Measurements from ENCODE around the gene ATAD3C.
"Not testable (repeated sequence)": the region's sequence is repeated elsewhere in the genome, so short reads cannot be mapped to it uniquely, and the experiment has no call there.

The ATAD3C gene

GRCh38 chr1:1516923-1517322 lies 67.4 kb downstream of the ATAD3C start:
- H3K9me3 ChIP-seq (ENCODE audit: severe bottlenecking); H3K27me3 ChIP-seq (ENCODE audit: insufficient read depth, low read depth, severe bottlenecking); DNase-seq; H3K27ac ChIP-seq; H3K4me3 ChIP-seq (ENCODE audit: low read depth, low read length): not testable (repeated sequence)
- peaks cover 42% of the 10 kb centered on the region for H3K36me3 ChIP-seq

GRCh38 chr1:1517973-1518620 lies 68.6 kb downstream of the ATAD3C start:
- H3K27ac ChIP-seq = no peak overlapping the region
- H3K4me3 ChIP-seq (ENCODE audit: low read depth, low read length) = no peak overlapping the region
- H3K9me3 ChIP-seq (ENCODE audit: severe bottlenecking) = no peaks in the 10 kb centered on the region
- no peak for TF ChIP-seq CTCF (IDR thresholded peaks at IDR 0.05; ENCODE audit: low read depth, low read length)
- DNase-seq = no peak
- H3K36me3 ChIP-seq = peaks cover 47% of the 10 kb centered on the region
- H3K27me3 ChIP-seq (ENCODE audit: insufficient read depth, low read depth, severe bottlenecking) = no peaks in the 10 kb centered on the region

- not testable (repeated sequence) for DNase-seq; H3K4me3 ChIP-seq (ENCODE audit: low read depth, low read length); H3K9me3 ChIP-seq (ENCODE audit: severe bottlenecking); H3K27me3 ChIP-seq (ENCODE audit: insufficient read depth, low read depth, severe bottlenecking); H3K27ac ChIP-seq
- H3K36me3 ChIP-seq = peaks cover 49% of the 10 kb centered on the region
Measured at GRCh38 chr1:1518621-1519007, 69.1 kb downstream of the ATAD3C start.

All from WERI-Rb-1 (cell line).